AG04449 (cell line): ENCODE results near the gene PARP11.

ENCODE experiments used
- CTCF ChIA-PET: fragments of 350-600 bp; formaldehyde crosslinking; extraction: SDS; loops from one replicate; lab custom pipeline; 2021; ENCODE audit warnings: antibody characterized with exemption; lab: Yijun Ruan, JAX
- POLR2A ChIA-PET: fragments of 400-600, 350-600 bp; formaldehyde crosslinking; extraction: SDS; loops from one replicate; lab custom pipeline; 2020; ENCODE audit warnings: antibody characterized with exemption, inconsistent platforms; lab: Yijun Ruan, JAX
- DNase-seq: peaks from one replicate; pipeline ENCODE4 v3.0.0-alpha.2; 2010; ENCODE audit warnings: low read depth, low spot score
- H3K4me3 ChIP-seq: 2 replicates; pipeline ENCODE4 v1.5.1; 2011; ENCODE audit warnings: low read depth, mild to moderate bottlenecking, control low read depth, low read length
- CTCF ChIP-seq: IDR thresholded peaks from one replicate; pipeline ENCODE4 v1.5.1; 2011; ENCODE audit warnings: mild to moderate bottlenecking, moderate library complexity, low read length, control low read depth, inconsistent platforms; ENCODE audit not compliant: insufficient read depth; ENCODE audit errors: missing control alignments

The PARP11 gene

GRCh38 chr12:3827301-3828000 lies 45.7 kb downstream of the PARP11 start:
- no peak for DNase-seq
- POLR2A ChIA-PET, result no interaction called here
- TF ChIP-seq CTCF, result no peak
- H3K4me3 ChIP-seq, result no peak overlapping the region
- CTCF ChIA-PET, result no interaction called here

GRCh38 chr12:3821441-3821840 lies 51.8 kb downstream of the PARP11 start:
- DNase-seq, result no peak
- H3K4me3 ChIP-seq, result no peak overlapping the region
- ChIA-PET CTCF (interaction anchor here (1.4 to 2.4 kb wide), 2 partner anchors 18 to 521 kb away, joined by 6 to 10 read pairs; no protein-coding TSS in a partner anchor), POLR2A (no interaction called here)
- no peak for TF ChIP-seq CTCF

GRCh38 chr12:3820122-3820521 lies 53.1 kb downstream of the PARP11 start:
- no peak overlapping the region for H3K4me3 ChIP-seq
- no peak for TF ChIP-seq CTCF
- DNase-seq, result no peak
- ChIA-PET POLR2A (no interaction called here), CTCF (no interaction called here)

GRCh38 chr12:3816266-3816665 lies 56.9 kb downstream of the PARP11 start:
- no peak overlapping the region for H3K4me3 ChIP-seq
- ChIA-PET POLR2A (no interaction called here), CTCF (interaction anchor here (1.4 to 5.1 kb wide), 2 partner anchors 12 to 517 kb away, joined by 5 to 23 read pairs; no protein-coding TSS in a partner anchor)
- no peak for DNase-seq
- no peak for TF ChIP-seq CTCF

GRCh38 chr12:3815094-3815766 lies 58.0 kb downstream of the PARP11 start:
- POLR2A ChIA-PET, result no interaction called here
- no peak for DNase-seq
- no peak for TF ChIP-seq CTCF
- CTCF ChIA-PET, result interaction anchor here (1.4 to 5.1 kb wide), 2 partner anchors 11 to 515 kb away, joined by 5 to 23 read pairs; no protein-coding TSS in a partner anchor
- H3K4me3 ChIP-seq, result no peak overlapping the region

GRCh38 chr12:3810540-3810939 lies 62.7 kb downstream of the PARP11 start:
- no peak for TF ChIP-seq CTCF

More at GRCh38 chr12:3810540-3810939, 62.7 kb downstream of the PARP11 start:
- DNase-seq, result no peak
- POLR2A ChIA-PET, result no interaction called here
- CTCF ChIA-PET, result interaction anchor here (10.7 kb wide), 1 partner anchor 510 kb away, joined by 259 read pairs; no protein-coding TSS in a partner anchor
- H3K4me3 ChIP-seq, result no peak overlapping the region
